OCI-LY1 (cell line): ENCODE data around the gene C21orf91.

Source experiments
- H2AFZ ChIP-seq: fragments of 200-600 bp; sonication (generic), shearing (Covaris generic); 2 replicates; pipeline ENCODE4 v1.6.0; 2014; ENCODE audit warnings: antibody characterized with exemption, mild to moderate bottlenecking, low read length
- H3F3A ChIP-seq: fragments of 200-600 bp; sonication (generic), shearing (Covaris generic); 2 replicates; pipeline ENCODE4 v1.6.0; 2014; ENCODE audit warnings: mild to moderate bottlenecking, antibody characterized with exemption, low read length, moderate library complexity; ENCODE audit not compliant: insufficient read depth
- H3K27ac ChIP-seq: fragments of 200-600 bp; sonication (generic); 2 replicates; pipeline ENCODE4 v1.5.1; 2014; ENCODE audit warnings: low read length, mixed run types, mild to moderate bottlenecking, low read depth; ENCODE audit not compliant: poor library complexity, severe bottlenecking
- H3K27me3 ChIP-seq: fragments of 200-600 bp; sonication (generic); 2 replicates; pipeline ENCODE4 v1.6.0; 2014; ENCODE audit warnings: antibody characterized with exemption, mild to moderate bottlenecking, low read length, moderate library complexity; ENCODE audit not compliant: insufficient read depth
- H3K36me3 ChIP-seq: fragments of 200-600 bp; sonication (generic); 2 replicates; pipeline ENCODE4 v1.6.1; 2014; ENCODE audit warnings: mild to moderate bottlenecking, antibody characterized with exemption, low read length, moderate library complexity, mixed read lengths; ENCODE audit not compliant: insufficient read depth
- H3K4me1 ChIP-seq: fragments of 200-600 bp; sonication (generic); 2 replicates; pipeline ENCODE4 v1.5.1; 2014; ENCODE audit warnings: mild to moderate bottlenecking, low read length, moderate library complexity; ENCODE audit not compliant: insufficient read depth, severe bottlenecking
- H3K4me2 ChIP-seq: fragments of 200-600 bp; sonication (generic), shearing (Covaris generic); 2 replicates; pipeline ENCODE4 v1.6.1; 2014; ENCODE audit warnings: low read length
- H3K4me3 ChIP-seq: fragments of 200-600 bp; sonication (generic); 2 replicates; pipeline ENCODE4 v1.5.1; 2014; ENCODE audit warnings: low read length, low read depth, mild to moderate bottlenecking, mixed read lengths; ENCODE audit not compliant: poor library complexity, severe bottlenecking
- H3K79me2 ChIP-seq: fragments of 200-600 bp; shearing (Covaris generic); 2 replicates; pipeline ENCODE4 v1.6.1; 2016; ENCODE audit warnings: mixed run types, low read length, mixed read lengths; ENCODE audit not compliant: insufficient read depth
- H3K9ac ChIP-seq: fragments of 200-600 bp; sonication (generic), shearing (Covaris generic); 2 replicates; pipeline ENCODE4 v1.6.1; 2014; ENCODE audit warnings: mild to moderate bottlenecking, low read length, mixed read lengths
- H3K9me2 ChIP-seq: fragments of 200-600 bp; sonication (generic), shearing (Covaris generic); 2 replicates; pipeline ENCODE4 v1.6.1; 2014; ENCODE audit warnings: low read depth, mild to moderate bottlenecking, low read length, mixed read lengths
- H3K9me3 ChIP-seq: fragments of 200-600 bp; shearing (Covaris generic); 2 replicates; pipeline ENCODE4 v1.6.1; 2014; ENCODE audit warnings: low read length, mixed read lengths
- H4K20me1 ChIP-seq: fragments of 200-600 bp; sonication (generic), shearing (Covaris generic); 2 replicates; pipeline ENCODE4 v1.6.0; 2016; ENCODE audit warnings: mild to moderate bottlenecking, low read length; ENCODE audit not compliant: insufficient read depth
- EZH2 ChIP-seq: fragments of 200-600 bp; sonication (generic), shearing (Covaris generic); IDR thresholded peaks from 2 replicates; pipeline ENCODE4 v1.8.0; 2017; ENCODE audit warnings: borderline replicate concordance, mixed run types, mild to moderate bottlenecking, antibody characterized with exemption, low read length, moderate library complexity, mixed read lengths
- TF ChIP-seq, protein P1 (sequence below): fragments of 200-600 bp; sonication (generic), shearing (Covaris generic); IDR thresholded peaks from 2 replicates; pipeline ENCODE4 v1.5.1; 2017; ENCODE audit warnings: mild to moderate bottlenecking, antibody characterized with exemption, low read length, moderate library complexity, mixed read lengths

Gene C21orf91

DNA sequence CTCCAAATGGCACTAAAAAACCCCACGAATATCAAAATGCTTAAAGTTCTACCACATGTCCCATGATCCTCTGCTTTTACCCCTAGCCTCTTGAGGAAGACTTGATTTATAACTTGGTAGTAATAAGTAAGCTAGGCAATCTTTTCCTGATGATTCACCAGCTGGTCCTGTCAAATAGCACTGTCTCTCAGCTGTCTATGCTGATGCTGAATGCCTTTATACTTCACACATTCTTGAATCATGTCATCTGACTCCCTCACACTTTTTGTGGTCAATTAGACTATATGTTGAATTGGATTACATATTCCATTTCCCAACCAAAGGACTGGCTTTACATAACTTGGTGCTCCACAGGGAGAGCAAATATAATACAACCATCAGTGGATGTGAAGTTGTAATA, 16.6 kb downstream of the C21orf91 start:
- Histone ChIP-seq H3F3A (no peaks in the 10 kb centered on the region), H3K4me2 (no peak overlapping the region), H3K27ac (no peak overlapping the region), H3K36me3 (peaks cover 56% of the 10 kb centered on the region), H2AFZ (no peak overlapping the region), H3K4me1 (no peaks in the 10 kb centered on the region), H3K79me2 (peaks cover 17% of the 10 kb centered on the region), H3K27me3 (no peaks in the 10 kb centered on the region), H3K4me3 (no peak overlapping the region), H3K9me3 (0 out of 2 replicates have a peak, but pooled peaks cover 4% of the 10 kb centered on the region), H3K9ac (no peak overlapping the region), H3K9me2 (no peaks in the 10 kb centered on the region), H4K20me1 (no peaks in the 10 kb centered on the region)
- TF ChIP-seq EZH2, result no peak
- TF ChIP-seq, protein P1, sequence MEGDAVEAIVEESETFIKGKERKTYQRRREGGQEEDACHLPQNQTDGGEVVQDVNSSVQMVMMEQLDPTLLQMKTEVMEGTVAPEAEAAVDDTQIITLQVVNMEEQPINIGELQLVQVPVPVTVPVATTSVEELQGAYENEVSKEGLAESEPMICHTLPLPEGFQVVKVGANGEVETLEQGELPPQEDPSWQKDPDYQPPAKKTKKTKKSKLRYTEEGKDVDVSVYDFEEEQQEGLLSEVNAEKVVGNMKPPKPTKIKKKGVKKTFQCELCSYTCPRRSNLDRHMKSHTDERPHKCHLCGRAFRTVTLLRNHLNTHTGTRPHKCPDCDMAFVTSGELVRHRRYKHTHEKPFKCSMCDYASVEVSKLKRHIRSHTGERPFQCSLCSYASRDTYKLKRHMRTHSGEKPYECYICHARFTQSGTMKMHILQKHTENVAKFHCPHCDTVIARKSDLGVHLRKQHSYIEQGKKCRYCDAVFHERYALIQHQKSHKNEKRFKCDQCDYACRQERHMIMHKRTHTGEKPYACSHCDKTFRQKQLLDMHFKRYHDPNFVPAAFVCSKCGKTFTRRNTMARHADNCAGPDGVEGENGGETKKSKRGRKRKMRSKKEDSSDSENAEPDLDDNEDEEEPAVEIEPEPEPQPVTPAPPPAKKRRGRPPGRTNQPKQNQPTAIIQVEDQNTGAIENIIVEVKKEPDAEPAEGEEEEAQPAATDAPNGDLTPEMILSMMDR, result no peak

DNA sequence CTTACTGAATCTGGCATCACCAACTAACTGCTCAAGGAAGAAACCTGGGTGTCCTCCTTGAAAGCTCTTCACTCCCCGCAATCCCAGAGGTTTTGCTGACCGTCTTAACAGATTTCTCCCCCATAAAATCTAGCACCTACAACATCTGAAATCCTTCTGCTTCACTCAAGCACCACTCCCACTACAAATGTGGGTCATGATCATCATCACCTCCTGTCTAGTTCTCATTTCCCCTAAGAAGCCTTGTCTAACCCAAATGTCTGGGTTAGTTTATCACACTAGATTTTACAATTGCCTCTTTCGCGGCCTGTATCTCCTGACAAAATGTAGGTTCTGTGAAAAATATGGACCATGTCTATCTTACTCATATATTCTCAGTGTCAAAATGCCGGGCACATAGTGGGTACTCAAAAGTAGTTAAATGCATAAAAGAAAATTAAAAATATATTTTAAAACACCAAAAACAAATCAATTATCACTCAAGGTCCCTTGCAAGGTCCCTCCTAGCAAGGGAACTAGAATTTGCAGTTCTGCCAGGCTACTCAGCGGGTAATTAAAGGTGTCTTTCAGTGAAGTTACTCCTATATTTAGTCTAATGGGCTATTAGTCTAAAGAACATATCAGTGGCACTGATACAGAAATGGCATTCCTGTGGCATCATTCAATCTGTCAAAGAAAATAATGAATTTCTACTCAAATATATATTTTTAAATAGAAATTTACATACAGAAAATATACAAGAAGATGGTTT, 19.6 kb downstream of the C21orf91 start:
- no peak overlapping the region for H3K4me2 ChIP-seq
- H3K9ac ChIP-seq, result no peak overlapping the region
- peaks cover 17% of the 10 kb centered on the region for H3K79me2 ChIP-seq
- H3K27ac ChIP-seq, result no peak overlapping the region
- no peaks in the 10 kb centered on the region for H3K27me3 ChIP-seq
- peaks cover 7% of the 10 kb centered on the region for H3K4me1 ChIP-seq
- no peaks in the 10 kb centered on the region for H4K20me1 ChIP-seq
- H3K9me3 ChIP-seq, result no peaks in the 10 kb centered on the region
- TF ChIP-seq EZH2, result no peak
- TF ChIP-seq, protein P1, result no peak
- no peak overlapping the region for H3K4me3 ChIP-seq
- no peak overlapping the region for H2AFZ ChIP-seq
- H3K9me2 ChIP-seq, result no peaks in the 10 kb centered on the region
- no peaks in the 10 kb centered on the region for H3F3A ChIP-seq
- peaks cover 50% of the 10 kb centered on the region for H3K36me3 ChIP-seq

DNA sequence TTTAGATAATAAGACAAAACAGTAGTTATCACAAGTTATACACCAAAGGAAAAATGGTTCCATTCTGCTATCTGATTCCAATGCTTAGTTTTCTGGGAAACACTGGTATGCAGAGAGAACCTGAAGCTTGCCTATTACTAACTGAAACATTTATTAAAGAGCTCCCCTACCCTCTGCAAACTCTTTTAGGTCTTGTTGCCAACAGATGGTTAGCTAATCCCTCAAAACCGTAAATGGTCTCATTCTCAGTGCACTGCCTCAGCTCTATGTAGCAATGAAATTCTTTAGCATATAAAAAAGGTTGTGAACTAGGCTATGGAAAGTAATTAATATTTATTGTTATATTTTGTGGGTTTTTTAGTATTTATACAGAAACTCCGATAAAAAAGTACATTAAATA, 20.4 kb downstream of the C21orf91 start:
- Histone ChIP-seq H3K79me2 (peaks cover 17% of the 10 kb centered on the region), H2AFZ (no peak overlapping the region), H3K9ac (no peak overlapping the region), H3K27me3 (no peaks in the 10 kb centered on the region), H3K4me1 (peaks cover 12% of the 10 kb centered on the region), H3K9me3 (no peaks in the 10 kb centered on the region), H4K20me1 (no peaks in the 10 kb centered on the region), H3K36me3 (peaks cover 50% of the 10 kb centered on the region), H3K27ac (no peak overlapping the region), H3K9me2 (no peaks in the 10 kb centered on the region), H3F3A (no peaks in the 10 kb centered on the region), H3K4me2 (no peak overlapping the region), H3K4me3 (no peak overlapping the region)
- TF ChIP-seq, protein P1, result no peak
- TF ChIP-seq EZH2, result no peak
